OCI-LY1 (cell line): ENCODE results near the gene OSBPL5.

Source experiments
- H2AFZ ChIP-seq: fragments of 200-600 bp; sonication (generic), shearing (Covaris generic); 2 replicates; pipeline ENCODE4 v1.6.0; 2014; ENCODE audit warnings: antibody characterized with exemption, mild to moderate bottlenecking, low read length
- H3F3A ChIP-seq: fragments of 200-600 bp; sonication (generic), shearing (Covaris generic); 2 replicates; pipeline ENCODE4 v1.6.0; 2014; ENCODE audit warnings: mild to moderate bottlenecking, antibody characterized with exemption, low read length, moderate library complexity; ENCODE audit not compliant: insufficient read depth
- H3K27ac ChIP-seq: fragments of 200-600 bp; sonication (generic); 2 replicates; pipeline ENCODE4 v1.5.1; 2014; ENCODE audit warnings: low read length, mixed run types, mild to moderate bottlenecking, low read depth; ENCODE audit not compliant: poor library complexity, severe bottlenecking
- H3K27me3 ChIP-seq: fragments of 200-600 bp; sonication (generic); 2 replicates; pipeline ENCODE4 v1.6.0; 2014; ENCODE audit warnings: antibody characterized with exemption, mild to moderate bottlenecking, low read length, moderate library complexity; ENCODE audit not compliant: insufficient read depth
- H3K36me3 ChIP-seq: fragments of 200-600 bp; sonication (generic); 2 replicates; pipeline ENCODE4 v1.6.1; 2014; ENCODE audit warnings: mild to moderate bottlenecking, antibody characterized with exemption, low read length, moderate library complexity, mixed read lengths; ENCODE audit not compliant: insufficient read depth
- H3K4me1 ChIP-seq: fragments of 200-600 bp; sonication (generic); 2 replicates; pipeline ENCODE4 v1.5.1; 2014; ENCODE audit warnings: mild to moderate bottlenecking, low read length, moderate library complexity; ENCODE audit not compliant: insufficient read depth, severe bottlenecking
- H3K4me2 ChIP-seq: fragments of 200-600 bp; sonication (generic), shearing (Covaris generic); 2 replicates; pipeline ENCODE4 v1.6.1; 2014; ENCODE audit warnings: low read length
- H3K4me3 ChIP-seq: fragments of 200-600 bp; sonication (generic); 2 replicates; pipeline ENCODE4 v1.5.1; 2014; ENCODE audit warnings: low read length, low read depth, mild to moderate bottlenecking, mixed read lengths; ENCODE audit not compliant: poor library complexity, severe bottlenecking
- H3K79me2 ChIP-seq: fragments of 200-600 bp; shearing (Covaris generic); 2 replicates; pipeline ENCODE4 v1.6.1; 2016; ENCODE audit warnings: mixed run types, low read length, mixed read lengths; ENCODE audit not compliant: insufficient read depth
- H3K9ac ChIP-seq: fragments of 200-600 bp; sonication (generic), shearing (Covaris generic); 2 replicates; pipeline ENCODE4 v1.6.1; 2014; ENCODE audit warnings: mild to moderate bottlenecking, low read length, mixed read lengths
- H3K9me2 ChIP-seq: fragments of 200-600 bp; sonication (generic), shearing (Covaris generic); 2 replicates; pipeline ENCODE4 v1.6.1; 2014; ENCODE audit warnings: low read depth, mild to moderate bottlenecking, low read length, mixed read lengths
- H3K9me3 ChIP-seq: fragments of 200-600 bp; shearing (Covaris generic); 2 replicates; pipeline ENCODE4 v1.6.1; 2014; ENCODE audit warnings: low read length, mixed read lengths
- H4K20me1 ChIP-seq: fragments of 200-600 bp; sonication (generic), shearing (Covaris generic); 2 replicates; pipeline ENCODE4 v1.6.0; 2016; ENCODE audit warnings: mild to moderate bottlenecking, low read length; ENCODE audit not compliant: insufficient read depth
- EZH2 ChIP-seq: fragments of 200-600 bp; sonication (generic), shearing (Covaris generic); IDR thresholded peaks from 2 replicates; pipeline ENCODE4 v1.8.0; 2017; ENCODE audit warnings: borderline replicate concordance, mixed run types, mild to moderate bottlenecking, antibody characterized with exemption, low read length, moderate library complexity, mixed read lengths
- TF ChIP-seq, protein P1 (sequence below): fragments of 200-600 bp; sonication (generic), shearing (Covaris generic); IDR thresholded peaks from 2 replicates; pipeline ENCODE4 v1.5.1; 2017; ENCODE audit warnings: mild to moderate bottlenecking, antibody characterized with exemption, low read length, moderate library complexity, mixed read lengths

The OSBPL5 gene

DNA sequence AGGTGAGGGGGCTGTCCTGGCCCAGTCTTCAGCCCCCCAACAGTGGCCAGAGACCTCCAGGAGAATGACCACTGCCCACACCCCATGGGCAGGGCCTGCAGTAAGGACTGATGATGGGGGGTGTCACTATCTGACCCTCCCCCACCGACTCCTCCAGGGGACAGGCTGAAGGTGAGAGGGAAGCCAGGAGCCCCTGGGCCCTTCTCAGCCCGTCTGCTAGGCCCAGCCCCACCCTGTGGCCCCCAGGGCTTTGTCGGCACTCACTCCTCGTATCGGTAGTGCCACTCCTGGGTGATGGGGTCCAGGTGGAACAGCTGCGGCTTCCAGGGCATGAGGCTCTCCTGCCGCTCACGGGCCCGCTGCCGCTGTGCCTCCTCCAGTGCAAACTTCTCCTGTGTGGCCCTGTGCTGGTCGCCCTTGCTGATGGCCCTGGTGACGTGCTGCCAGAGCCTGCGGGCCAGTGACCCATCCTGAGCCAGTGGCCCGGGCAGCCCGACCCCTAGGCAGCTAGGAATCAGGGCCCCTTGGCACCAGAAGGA lies 72.4 kb downstream of the OSBPL5 start:
- Histone ChIP-seq H3K27ac (no peak overlapping the region), H3F3A (no peaks in the 10 kb centered on the region)

DNA sequence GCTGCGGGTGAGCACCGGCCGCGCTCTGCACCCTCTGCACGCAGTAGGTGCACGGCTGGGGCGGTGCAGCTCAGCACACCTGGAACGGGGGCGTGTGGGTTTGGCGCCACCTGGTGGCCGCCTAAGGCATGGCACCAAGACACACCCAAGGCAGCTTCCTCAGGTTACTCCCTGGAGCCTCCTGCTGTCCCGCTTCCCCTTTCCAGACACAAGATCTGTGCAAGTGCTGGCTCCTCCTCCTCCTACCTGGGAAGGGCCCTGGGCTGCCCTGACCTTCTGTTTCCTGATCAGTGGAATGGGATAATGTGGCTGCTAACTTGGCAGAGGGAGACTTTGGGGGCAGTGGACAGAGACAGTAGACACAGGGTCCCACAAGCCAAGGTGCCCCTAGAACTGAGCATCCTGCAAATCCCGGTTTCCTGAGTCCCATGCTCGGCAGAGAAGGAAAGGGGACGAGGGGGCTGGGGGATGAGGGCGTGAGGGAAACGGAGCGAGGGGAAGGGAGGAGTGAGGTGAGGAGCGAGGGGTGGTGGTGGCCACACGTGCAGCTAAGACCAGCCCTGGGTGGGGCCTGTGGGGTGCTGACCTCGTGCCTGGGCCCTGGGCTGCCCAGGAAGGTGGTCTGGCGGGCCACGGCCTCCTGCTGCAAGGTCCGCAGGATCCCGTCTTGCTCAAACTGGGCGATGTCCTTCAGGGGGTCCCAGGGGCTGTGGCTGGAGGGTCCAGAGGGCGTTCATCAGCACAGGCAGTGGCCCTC lies 73.1 kb downstream of the OSBPL5 start:
- H3K79me2 ChIP-seq, result no peaks in the 10 kb centered on the region
- H2AFZ ChIP-seq, result no peak overlapping the region
- no peaks in the 10 kb centered on the region for H3K36me3 ChIP-seq
- H3K4me1 ChIP-seq, result no peaks in the 10 kb centered on the region
- H3K27me3 ChIP-seq, result no peaks in the 10 kb centered on the region
- H3K9ac ChIP-seq, result no peak overlapping the region
- H3F3A ChIP-seq, result no peaks in the 10 kb centered on the region
- no peaks in the 10 kb centered on the region for H3K9me2 ChIP-seq
- no peak overlapping the region for H3K27ac ChIP-seq
- H3K9me3 ChIP-seq, result no peaks in the 10 kb centered on the region
- H4K20me1 ChIP-seq, result no peaks in the 10 kb centered on the region
- H3K4me3 ChIP-seq, result no peak overlapping the region
- H3K4me2 ChIP-seq, result no peak overlapping the region
- TF ChIP-seq, protein P1, sequence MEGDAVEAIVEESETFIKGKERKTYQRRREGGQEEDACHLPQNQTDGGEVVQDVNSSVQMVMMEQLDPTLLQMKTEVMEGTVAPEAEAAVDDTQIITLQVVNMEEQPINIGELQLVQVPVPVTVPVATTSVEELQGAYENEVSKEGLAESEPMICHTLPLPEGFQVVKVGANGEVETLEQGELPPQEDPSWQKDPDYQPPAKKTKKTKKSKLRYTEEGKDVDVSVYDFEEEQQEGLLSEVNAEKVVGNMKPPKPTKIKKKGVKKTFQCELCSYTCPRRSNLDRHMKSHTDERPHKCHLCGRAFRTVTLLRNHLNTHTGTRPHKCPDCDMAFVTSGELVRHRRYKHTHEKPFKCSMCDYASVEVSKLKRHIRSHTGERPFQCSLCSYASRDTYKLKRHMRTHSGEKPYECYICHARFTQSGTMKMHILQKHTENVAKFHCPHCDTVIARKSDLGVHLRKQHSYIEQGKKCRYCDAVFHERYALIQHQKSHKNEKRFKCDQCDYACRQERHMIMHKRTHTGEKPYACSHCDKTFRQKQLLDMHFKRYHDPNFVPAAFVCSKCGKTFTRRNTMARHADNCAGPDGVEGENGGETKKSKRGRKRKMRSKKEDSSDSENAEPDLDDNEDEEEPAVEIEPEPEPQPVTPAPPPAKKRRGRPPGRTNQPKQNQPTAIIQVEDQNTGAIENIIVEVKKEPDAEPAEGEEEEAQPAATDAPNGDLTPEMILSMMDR, result peak; percentile 91
- no peak for TF ChIP-seq EZH2

More for the DNA sequence above, 72.4 kb downstream of the OSBPL5 start:
- no peaks in the 10 kb centered on the region for H3K36me3 ChIP-seq
- no peaks in the 10 kb centered on the region for H3K4me1 ChIP-seq
- TF ChIP-seq, protein P1, result no peak
- no peak for TF ChIP-seq EZH2
- no peaks in the 10 kb centered on the region for H3K9me3 ChIP-seq
- H3K4me2 ChIP-seq, result no peak overlapping the region
- no peak overlapping the region for H2AFZ ChIP-seq
- no peaks in the 10 kb centered on the region for H4K20me1 ChIP-seq
- H3K9ac ChIP-seq, result no peak overlapping the region
- no peaks in the 10 kb centered on the region for H3K27me3 ChIP-seq
- no peaks in the 10 kb centered on the region for H3K9me2 ChIP-seq
- no peak overlapping the region for H3K4me3 ChIP-seq
- no peaks in the 10 kb centered on the region for H3K79me2 ChIP-seq

DNA sequence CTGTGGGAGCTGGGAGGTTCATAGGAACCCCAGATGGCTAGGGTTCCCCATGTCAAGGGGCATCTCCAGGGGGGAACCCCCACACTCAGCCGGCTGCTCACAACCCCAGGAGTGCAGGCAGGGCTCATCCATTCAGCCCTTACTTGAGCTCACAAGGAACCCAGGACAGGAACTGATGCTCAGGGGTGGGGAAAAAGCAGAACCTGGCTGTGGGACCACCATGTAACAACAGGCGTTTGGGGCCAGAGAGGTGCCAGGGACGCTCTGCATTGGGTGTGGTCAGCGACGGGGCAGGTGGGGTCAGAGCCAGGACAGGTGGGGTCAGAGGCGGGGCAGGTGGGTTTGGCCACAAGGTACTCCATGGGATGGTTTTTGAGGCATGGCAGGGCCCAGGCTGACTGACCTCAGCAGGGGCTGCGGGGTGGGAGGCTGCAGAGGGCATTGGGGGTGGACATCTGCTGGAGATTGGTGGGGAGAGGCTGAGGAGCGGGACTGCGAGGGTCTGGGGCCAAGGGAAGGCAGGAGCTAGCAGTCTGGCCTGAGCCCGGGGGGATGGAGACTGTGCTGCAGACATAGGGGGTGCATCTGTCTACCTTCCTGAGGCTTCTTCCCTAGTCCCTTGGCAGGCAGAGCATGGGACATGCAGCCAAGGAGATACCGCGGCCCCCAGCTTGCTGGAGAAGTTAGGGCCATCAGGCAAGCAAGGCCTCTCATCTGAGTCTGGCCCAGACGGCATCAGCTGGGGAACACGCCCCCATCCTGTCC lies 73.8 kb downstream of the OSBPL5 start:
- no peaks in the 10 kb centered on the region for H3K9me2 ChIP-seq
- H3K4me2 ChIP-seq, result no peak overlapping the region
- TF ChIP-seq EZH2, result no peak
- TF ChIP-seq, protein P1, result no peak
- no peaks in the 10 kb centered on the region for H3K9me3 ChIP-seq
- no peaks in the 10 kb centered on the region for H3K79me2 ChIP-seq
- H3K27me3 ChIP-seq, result no peaks in the 10 kb centered on the region
- no peaks in the 10 kb centered on the region for H4K20me1 ChIP-seq
- no peak overlapping the region for H3K9ac ChIP-seq
- H2AFZ ChIP-seq, result no peak overlapping the region
- no peaks in the 10 kb centered on the region for H3F3A ChIP-seq
- no peaks in the 10 kb centered on the region for H3K36me3 ChIP-seq
- H3K27ac ChIP-seq, result no peak overlapping the region
- H3K4me3 ChIP-seq, result no peak overlapping the region
- H3K4me1 ChIP-seq, result no peaks in the 10 kb centered on the region
